ENCODE measurements around the gene NGEF.

GRCh38 chr2:233002829-233003657, 10.0 kb downstream of the NGEF start:
- TF ChIP-seq REST (IDR thresholded peaks at IDR 0.05; ENCODE audit: insufficient read depth in 1 of 2, low read depth in 2 of 2, low read length in 2 of 2) (no peak), POLR2AphosphoS5 (IDR thresholded peaks at IDR 0.05; ENCODE audit: low read depth, low read length) (no peak), TAF1 (IDR thresholded peaks at IDR 0.05; ENCODE audit: borderline replicate concordance, insufficient read depth, low read length) (no peak)
